ENCODE results near the gene ARHGEF5.

The ARHGEF5 gene

DNA sequence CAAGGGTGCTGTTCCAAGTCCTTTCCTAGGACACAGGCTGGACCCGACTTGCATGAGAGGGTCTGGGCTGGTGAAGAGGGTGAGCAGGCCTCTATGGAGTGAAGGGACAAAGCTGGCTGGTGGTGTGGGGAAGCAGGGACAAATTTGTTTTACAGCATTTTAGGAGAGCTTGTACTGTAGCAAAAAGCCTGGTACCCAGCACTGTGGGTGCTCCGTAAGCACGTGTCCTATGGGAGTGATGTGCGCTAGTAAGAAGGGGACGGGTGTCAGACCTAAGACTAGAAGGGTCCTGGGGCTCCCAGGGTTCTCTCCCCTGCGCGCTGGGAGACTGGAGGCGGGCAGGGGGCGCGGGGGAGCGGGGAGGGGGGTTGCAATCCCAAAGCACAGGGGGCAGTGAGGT, 47.9 kb downstream of the ARHGEF5 start:
- TF ChIP-seq, protein P1, sequence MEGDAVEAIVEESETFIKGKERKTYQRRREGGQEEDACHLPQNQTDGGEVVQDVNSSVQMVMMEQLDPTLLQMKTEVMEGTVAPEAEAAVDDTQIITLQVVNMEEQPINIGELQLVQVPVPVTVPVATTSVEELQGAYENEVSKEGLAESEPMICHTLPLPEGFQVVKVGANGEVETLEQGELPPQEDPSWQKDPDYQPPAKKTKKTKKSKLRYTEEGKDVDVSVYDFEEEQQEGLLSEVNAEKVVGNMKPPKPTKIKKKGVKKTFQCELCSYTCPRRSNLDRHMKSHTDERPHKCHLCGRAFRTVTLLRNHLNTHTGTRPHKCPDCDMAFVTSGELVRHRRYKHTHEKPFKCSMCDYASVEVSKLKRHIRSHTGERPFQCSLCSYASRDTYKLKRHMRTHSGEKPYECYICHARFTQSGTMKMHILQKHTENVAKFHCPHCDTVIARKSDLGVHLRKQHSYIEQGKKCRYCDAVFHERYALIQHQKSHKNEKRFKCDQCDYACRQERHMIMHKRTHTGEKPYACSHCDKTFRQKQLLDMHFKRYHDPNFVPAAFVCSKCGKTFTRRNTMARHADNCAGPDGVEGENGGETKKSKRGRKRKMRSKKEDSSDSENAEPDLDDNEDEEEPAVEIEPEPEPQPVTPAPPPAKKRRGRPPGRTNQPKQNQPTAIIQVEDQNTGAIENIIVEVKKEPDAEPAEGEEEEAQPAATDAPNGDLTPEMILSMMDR (IDR thresholded peaks at IDR 0.05; ENCODE audit: insufficient read depth, missing control alignments) = no peak
- no peak for DNase-seq (ENCODE audit: insufficient read length, low spot score)
- FAIRE-seq = no peak

DNA sequence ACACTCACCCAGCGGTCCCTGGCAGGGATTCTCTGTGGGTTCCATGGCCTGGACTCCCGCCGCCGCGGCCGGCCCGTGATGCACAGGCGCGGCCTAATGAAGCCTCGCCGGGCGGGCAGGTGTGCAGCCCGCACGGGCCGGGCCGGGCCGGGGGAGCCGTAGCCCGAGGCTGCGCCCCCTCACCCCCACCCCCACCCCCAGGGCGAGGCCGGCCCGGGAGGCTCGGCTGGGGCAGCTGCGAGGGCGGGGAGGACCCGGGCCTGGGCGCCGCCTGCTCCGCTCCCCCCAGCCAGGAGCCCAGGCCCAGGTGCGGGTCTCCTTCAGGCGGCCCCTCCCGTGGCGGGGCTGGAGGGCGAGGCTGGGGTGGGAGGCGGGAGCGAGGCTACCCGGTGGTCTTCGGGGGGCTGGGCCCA, 48.5 kb downstream of the ARHGEF5 start, which contains the start of gene NOBOX:
TSS of gene NOBOX (minus strand) at position 45 of the 413 bp plus-strand sequence.
- DNase-seq (ENCODE audit: insufficient read length, low spot score) = no peak
- TF ChIP-seq, protein P1 (IDR thresholded peaks at IDR 0.05; ENCODE audit: insufficient read depth, missing control alignments) = no peak
- no peak for FAIRE-seq

DNA sequence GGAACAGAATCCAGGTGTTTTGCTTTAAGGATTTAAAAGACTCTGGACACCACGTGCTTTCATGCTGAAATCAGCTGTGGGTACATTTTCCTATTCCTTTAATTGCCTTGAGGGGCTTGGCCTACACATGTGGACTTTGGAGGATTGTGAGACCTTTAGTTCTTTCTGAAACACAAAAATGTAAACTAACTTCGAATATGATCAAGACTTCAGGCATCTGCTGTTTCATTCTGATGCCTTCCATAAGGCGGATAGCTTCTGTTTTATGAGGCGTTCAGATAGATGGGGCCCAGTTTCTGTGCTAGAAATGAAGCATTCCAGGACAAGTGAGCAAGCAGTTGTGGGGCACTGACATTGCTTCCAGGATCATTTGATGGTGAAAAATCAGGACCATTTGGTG, 49.7 kb downstream of the ARHGEF5 start:
- TF ChIP-seq, protein P1 (IDR thresholded peaks at IDR 0.05; ENCODE audit: insufficient read depth, missing control alignments) = no peak
- no peak for FAIRE-seq
- DNase-seq (ENCODE audit: insufficient read length, low spot score) = no peak

DNA sequence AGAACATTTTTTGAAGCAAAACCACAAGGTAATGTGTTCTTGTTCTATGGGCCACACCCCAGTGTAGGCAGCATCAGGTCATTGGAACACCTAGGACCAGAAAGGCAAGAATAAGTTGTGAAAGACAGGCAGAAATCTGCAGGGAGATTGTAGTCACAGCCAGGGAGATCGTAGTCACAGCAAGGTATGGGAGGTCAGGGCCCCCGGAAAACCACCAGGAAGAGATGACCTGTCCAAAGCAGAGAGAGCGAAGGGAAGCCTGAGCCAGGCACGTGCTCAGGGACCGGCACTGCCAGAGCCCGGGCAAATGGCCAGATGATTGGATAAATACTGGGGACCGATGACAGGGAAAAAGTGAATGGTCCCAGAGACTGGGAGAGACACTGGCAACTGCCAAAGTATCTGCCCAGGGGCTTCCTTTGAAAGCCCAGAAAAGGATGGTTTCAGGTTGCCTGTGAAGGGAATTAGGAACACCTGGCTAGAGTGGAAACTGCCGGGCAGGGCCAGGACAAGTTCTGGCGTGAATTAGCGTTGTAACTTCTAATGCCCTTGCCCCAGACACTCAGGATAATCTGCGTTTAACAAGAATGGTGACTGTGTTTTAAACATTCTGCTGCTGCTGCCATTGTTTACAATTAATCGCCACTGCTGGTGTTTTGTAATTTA, 52.2 kb downstream of the ARHGEF5 start:
- no peak for DNase-seq (ENCODE audit: insufficient read length, low spot score)
- no peak for FAIRE-seq

DNA sequence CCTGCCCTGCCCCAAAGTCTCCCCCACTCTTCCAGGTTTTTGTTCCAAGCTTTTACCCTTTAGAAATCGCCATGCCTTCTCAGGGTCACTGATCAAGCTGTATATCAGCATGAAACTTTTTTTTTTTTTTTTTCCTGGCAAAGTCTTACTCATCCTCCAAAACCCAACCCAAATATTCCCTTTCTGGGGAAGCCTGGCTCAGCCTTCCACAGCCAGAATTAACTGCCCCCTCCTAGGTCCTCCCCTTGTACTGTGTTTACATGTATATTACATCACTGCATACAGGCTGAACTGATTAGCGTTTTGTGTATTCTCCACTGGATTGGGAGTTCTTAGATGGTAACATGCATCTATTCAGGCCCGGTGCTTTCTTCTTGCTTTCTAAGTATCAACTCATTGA, 52.9 kb downstream of the ARHGEF5 start:
- TF ChIP-seq, protein P1 (IDR thresholded peaks at IDR 0.05; ENCODE audit: insufficient read depth, missing control alignments) = no peak
- DNase-seq (ENCODE audit: insufficient read length, low spot score) (no peak), FAIRE-seq (no peak)

More for the DNA sequence above, 52.2 kb downstream of the ARHGEF5 start:
- TF ChIP-seq, protein P1 (IDR thresholded peaks at IDR 0.05; ENCODE audit: insufficient read depth, missing control alignments) = no peak

DNA sequence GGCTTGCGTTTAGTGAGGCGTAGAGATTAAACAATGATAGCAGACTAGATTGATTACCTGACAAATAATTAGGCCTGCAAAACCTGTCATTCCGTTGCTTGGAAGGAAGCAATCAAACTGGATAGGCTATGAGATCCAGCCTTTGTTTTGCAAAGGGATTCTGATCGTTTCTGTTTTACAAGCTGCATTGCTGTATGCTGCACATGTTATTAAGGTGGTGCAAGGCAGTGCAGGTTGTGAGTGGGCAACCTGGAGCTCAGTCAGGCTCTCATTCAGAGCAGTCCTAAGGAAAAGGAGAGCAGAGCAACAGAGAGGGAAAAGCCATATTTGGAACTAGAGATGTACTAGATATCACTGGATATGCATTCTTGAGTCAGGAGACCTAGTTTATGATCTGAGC, 55.2 kb downstream of the ARHGEF5 start:
- DNase-seq (ENCODE audit: insufficient read length, low spot score) = no peak
- TF ChIP-seq, protein P1 (IDR thresholded peaks at IDR 0.05; ENCODE audit: insufficient read depth, missing control alignments) = no peak
- FAIRE-seq = no peak

DNA sequence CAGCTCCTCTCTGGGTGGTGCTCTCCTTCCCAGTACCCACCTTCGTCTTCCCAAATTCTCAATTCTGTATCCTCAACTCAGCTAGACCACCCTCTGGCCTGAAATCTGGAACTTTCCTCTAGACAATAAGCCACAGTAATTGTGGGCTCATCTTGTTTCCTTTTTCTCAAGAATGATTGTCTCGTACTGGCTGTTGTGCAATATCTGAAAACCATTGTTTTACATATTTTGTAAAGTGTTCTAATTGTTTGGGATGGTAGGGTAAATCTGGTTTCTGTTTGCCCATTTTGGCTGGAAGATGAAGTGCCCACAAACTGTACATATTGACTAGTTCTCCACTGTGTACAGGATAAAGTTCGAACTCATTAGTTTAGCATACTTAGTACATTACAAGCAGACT, 59.6 kb downstream of the ARHGEF5 start:
- FAIRE-seq (no peak), DNase-seq (ENCODE audit: insufficient read length, low spot score) (no peak)
- TF ChIP-seq, protein P1 (IDR thresholded peaks at IDR 0.05; ENCODE audit: insufficient read depth, missing control alignments) = no peak

All from D721Med (cell line).